Ovary (tissue), 3 donors: ENCODE data around the gene NUDCD2.

Experiments
- EP300 ChIP-seq: sonication (generic); formaldehyde crosslinking; IDR thresholded peaks from one replicate; pipeline ENCODE4 v1.6.1; 2017; ENCODE audit warnings: antibody characterized with exemption
- POLR2A ChIP-seq: fragments of 450-650 bp; IDR thresholded peaks from one replicate; pipeline ENCODE4 v1.6.1; 2017; ENCODE audit warnings: antibody characterized with exemption, mild to moderate bottlenecking, moderate library complexity
- TF ChIP-seq, protein P1 (sequence below), 3 donors: fragments of 450-650 bp in 2 of 3; fragments of 200-600 bp in 1 of 3; IDR thresholded peaks; one replicate each; pipeline versions ENCODE4 v1.5.1 to v1.8.0; 2016 to 2022; ENCODE audit warnings: antibody characterized with exemption in 3 of 3, mild to moderate bottlenecking in 1 of 3
- donor health status: DM: no; HTN: no; CAD: no.

DNA sequence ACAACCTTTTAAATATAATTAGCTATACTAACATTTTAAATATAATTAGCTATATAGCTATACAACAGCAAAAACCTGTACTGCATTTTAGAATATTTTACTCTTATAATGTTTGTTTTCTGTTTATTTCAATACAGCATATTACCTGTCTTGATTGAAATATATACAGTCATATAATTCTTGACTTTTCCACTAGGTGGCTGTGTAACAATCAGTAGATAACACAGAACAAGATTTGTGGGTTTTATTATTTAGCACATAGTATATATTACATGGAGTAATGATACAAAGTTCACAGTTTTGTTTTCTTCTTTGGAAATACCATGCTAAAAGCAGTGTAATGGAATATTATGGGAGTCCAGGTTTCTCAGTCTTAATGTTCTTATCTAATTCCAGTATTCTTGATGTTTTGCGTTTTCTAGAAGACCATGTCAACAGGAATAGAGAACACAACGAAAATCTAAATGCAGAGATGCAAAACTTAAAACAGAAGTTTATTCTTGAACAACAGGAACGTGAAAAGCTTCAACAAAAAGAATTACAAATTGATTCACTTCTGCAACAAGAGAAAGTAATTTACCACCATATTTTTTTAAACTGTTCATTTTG, 13.8 kb upstream of the NUDCD2 start:
- TF ChIP-seq, protein P1, sequence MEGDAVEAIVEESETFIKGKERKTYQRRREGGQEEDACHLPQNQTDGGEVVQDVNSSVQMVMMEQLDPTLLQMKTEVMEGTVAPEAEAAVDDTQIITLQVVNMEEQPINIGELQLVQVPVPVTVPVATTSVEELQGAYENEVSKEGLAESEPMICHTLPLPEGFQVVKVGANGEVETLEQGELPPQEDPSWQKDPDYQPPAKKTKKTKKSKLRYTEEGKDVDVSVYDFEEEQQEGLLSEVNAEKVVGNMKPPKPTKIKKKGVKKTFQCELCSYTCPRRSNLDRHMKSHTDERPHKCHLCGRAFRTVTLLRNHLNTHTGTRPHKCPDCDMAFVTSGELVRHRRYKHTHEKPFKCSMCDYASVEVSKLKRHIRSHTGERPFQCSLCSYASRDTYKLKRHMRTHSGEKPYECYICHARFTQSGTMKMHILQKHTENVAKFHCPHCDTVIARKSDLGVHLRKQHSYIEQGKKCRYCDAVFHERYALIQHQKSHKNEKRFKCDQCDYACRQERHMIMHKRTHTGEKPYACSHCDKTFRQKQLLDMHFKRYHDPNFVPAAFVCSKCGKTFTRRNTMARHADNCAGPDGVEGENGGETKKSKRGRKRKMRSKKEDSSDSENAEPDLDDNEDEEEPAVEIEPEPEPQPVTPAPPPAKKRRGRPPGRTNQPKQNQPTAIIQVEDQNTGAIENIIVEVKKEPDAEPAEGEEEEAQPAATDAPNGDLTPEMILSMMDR (IDR thresholded peaks at IDR 0.05): no peak
- TF ChIP-seq EP300: no peak
- TF ChIP-seq POLR2A: no peak
